GM10248 (cell line): ENCODE measurements around the gene HMCN1.

ENCODE experiments used
- CTCF ChIA-PET: fragments of 300-600 bp; sonication (Branson Sonifier 250); formaldehyde crosslinking; extraction: SDS; loops from one replicate; lab custom pipeline; 2021; ENCODE audit warnings: antibody characterized with exemption; lab: Yijun Ruan, JAX
- POLR2A ChIA-PET: fragments of 350-650 bp; sonication (Branson Sonifier 250); formaldehyde crosslinking; extraction: SDS; loops from one replicate; lab custom pipeline; 2020; ENCODE audit warnings: antibody characterized with exemption; lab: Yijun Ruan, JAX
- DNase-seq: peaks from one replicate; pipeline ENCODE4 v3.0.0; 2012; ENCODE audit errors: extremely low spot score
- TF ChIP-seq, protein P1 (sequence below): IDR thresholded peaks from 2 replicates; pipeline ENCODE4 v1.5.1; 2012; ENCODE audit warnings: mild to moderate bottlenecking, low read depth; ENCODE audit errors: extremely low read depth, missing control alignments, control extremely low read depth

Gene HMCN1

DNA sequence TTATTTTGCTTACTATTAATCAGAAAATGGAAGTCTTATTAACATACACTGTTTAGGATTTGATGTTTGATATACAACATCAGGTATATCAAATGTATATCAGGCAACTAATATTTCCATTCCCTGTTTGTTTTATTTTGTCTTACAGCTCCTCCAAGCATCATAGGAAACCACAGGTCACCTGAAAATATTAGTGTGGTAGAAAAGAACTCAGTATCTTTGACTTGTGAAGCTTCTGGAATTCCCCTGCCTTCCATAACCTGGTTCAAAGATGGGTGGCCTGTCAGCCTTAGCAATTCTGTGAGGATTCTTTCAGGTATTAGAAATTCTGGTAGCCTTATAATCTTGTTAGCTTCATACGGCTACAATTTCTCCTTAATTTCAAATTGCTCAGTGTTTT lies 322.9 kb downstream of the HMCN1 start:
- POLR2A ChIA-PET: no interaction called here
- TF ChIP-seq, protein P1, sequence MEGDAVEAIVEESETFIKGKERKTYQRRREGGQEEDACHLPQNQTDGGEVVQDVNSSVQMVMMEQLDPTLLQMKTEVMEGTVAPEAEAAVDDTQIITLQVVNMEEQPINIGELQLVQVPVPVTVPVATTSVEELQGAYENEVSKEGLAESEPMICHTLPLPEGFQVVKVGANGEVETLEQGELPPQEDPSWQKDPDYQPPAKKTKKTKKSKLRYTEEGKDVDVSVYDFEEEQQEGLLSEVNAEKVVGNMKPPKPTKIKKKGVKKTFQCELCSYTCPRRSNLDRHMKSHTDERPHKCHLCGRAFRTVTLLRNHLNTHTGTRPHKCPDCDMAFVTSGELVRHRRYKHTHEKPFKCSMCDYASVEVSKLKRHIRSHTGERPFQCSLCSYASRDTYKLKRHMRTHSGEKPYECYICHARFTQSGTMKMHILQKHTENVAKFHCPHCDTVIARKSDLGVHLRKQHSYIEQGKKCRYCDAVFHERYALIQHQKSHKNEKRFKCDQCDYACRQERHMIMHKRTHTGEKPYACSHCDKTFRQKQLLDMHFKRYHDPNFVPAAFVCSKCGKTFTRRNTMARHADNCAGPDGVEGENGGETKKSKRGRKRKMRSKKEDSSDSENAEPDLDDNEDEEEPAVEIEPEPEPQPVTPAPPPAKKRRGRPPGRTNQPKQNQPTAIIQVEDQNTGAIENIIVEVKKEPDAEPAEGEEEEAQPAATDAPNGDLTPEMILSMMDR: no peak
- no peak for DNase-seq
- CTCF ChIA-PET: interaction anchor here (2.7 kb wide), 1 partner anchor 12 kb away, joined by 7 read pairs; no protein-coding TSS in a partner anchor

DNA sequence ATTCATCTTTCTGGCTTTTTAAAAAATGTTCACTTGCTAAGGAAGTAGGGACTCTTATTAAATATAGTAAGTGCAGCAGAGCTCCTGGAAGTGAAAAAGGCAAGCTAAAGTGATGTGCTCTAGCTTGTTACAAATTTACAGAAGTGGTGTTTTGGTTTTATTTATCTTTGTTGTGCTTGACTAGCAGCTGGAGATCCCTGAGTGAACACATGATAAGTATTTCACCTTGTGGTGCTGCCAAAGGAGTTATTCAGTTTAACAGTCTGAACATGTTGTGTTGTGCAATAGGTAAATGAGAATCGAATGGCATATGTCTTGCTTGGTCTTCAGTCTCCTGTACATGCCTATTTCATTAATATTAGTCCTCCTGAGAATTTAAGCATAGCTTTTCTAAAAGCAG lies 325.1 kb downstream of the HMCN1 start:
- DNase-seq: no peak
- POLR2A ChIA-PET: no interaction called here
- TF ChIP-seq, protein P1: no peak
- CTCF ChIA-PET: interaction anchor here (2.7 kb wide), 1 partner anchor 10 kb away, joined by 7 read pairs; no protein-coding TSS in a partner anchor

DNA sequence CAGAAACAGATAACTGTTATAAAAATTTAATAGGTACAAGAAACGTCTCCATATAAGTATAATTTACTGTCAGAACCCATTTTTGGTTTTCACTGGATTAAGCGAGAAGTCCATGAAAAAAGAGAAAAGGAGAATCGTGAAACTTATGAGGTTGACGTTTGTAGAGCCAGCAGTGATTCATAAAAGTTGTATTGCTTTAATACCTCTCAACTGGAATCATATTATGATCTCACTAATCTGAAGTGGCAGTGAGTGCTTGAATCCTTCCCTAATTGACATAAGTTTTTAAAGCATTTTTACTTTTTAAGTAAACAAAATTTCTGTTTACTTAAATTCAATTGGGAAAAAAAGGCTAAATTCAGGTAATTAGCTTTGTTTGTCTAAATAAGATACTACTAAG lies 325.6 kb downstream of the HMCN1 start:
- no peak for DNase-seq
- POLR2A ChIA-PET: no interaction called here
- TF ChIP-seq, protein P1: no peak
- CTCF ChIA-PET: interaction anchor here (2.7 kb wide), 1 partner anchor 10 kb away, joined by 7 read pairs; no protein-coding TSS in a partner anchor

DNA sequence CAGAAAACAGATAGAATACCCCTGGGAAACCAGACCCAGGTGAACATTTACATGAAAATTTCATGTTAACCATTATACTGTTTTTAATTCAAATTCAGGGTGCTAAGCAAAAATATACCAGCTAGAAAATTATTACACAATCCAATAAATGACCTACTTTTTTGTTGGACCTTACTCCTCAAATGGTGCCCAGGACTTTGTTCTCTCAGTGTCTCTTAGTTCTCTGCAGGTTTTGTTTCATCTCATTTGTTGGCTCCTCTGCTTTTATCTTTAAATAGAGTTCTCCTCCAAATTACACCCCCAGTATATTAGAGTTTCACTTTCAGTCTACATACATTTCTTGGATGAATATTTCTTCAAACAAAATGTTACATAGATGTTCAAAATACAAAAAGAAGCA lies 326.0 kb downstream of the HMCN1 start:
- no peak for DNase-seq
- POLR2A ChIA-PET: no interaction called here
- TF ChIP-seq, protein P1: no peak
- CTCF ChIA-PET: no interaction called here

DNA sequence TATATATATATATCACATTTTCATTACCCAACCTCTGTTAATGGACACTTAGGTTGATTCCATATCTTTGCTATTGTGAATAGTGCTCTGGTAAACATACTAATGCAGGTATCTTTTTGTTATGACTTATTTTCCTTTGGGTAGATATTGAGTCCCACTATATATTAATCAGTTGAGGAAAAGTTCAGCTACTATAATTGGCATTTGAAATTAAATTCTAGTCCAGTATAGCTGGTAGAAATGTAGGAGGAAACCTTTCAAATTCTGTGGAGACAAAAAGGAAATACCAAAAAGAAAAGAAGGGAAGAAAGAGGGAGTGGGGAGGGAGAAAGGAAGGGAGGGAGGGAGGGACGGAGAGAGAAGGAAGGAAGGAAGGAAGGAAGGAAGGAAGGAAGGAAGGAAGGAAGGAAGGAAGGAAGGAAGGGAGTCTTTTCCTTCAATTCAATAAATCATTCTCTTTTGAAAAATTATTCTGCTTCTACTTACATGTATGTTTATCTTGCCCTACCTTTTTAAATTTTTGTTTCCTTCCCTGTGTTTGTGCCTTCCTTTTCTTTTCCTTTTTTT lies 329.0 kb downstream of the HMCN1 start:
- no peak for DNase-seq
- TF ChIP-seq, protein P1: no peak
- POLR2A ChIA-PET: no interaction called here
- CTCF ChIA-PET: no interaction called here

DNA sequence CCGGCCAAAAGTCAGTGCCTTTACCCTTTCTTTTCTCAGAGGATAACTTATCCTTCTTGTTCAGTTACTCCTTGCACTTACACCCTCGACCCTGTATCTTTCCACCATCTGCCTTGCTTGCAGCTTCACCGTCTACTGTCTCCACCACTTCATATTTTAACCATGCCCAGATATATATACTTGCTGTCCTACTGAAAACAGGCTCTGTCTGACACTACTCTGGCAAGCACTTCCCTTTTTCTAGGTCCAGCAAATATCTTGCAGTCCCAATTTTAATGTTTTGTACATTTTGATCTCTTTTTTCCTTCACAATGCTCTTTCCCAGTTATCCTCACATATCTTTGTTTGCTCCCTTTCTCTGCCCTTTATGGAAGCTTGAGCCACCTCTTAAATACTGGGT lies 332.2 kb downstream of the HMCN1 start:
- DNase-seq: no peak
- ChIA-PET CTCF (no interaction called here), POLR2A (no interaction called here)
- TF ChIP-seq, protein P1: no peak
